Brain microvascular endothelial cell (primary cell): ENCODE results near the gene MEIOB.
"Not testable (repeated sequence)": the region's sequence is repeated elsewhere in the genome, so short reads cannot be mapped to it uniquely, and the experiment has no call there.

Experiments
- DNase-seq: peaks from one replicate; pipeline ENCODE4 v3.0.0-alpha.2; 2020
- H3K27ac ChIP-seq: fragments of 250-450 bp; sonication (Bioruptor Pico); 2 replicates; pipeline ENCODE4 v1.5.1; 2020; ENCODE audit warnings: mild to moderate bottlenecking, moderate library complexity
- H3K27me3 ChIP-seq: fragments of 250-450 bp; sonication (Bioruptor Pico); replicated peaks from 2 replicates; pipeline ENCODE4 v1.5.1; 2020; ENCODE audit warnings: mild to moderate bottlenecking
- H3K36me3 ChIP-seq: fragments of 250-450 bp; sonication (Bioruptor Pico); replicated peaks from 2 replicates; pipeline ENCODE4 v1.5.1; 2020; ENCODE audit warnings: mild to moderate bottlenecking
- H3K4me3 ChIP-seq: 2 replicates; pipeline ENCODE4 v1.5.1; 2011; ENCODE audit warnings: low read depth, mild to moderate bottlenecking, control low read depth, low read length, moderate library complexity
- in situ Hi-C: cut with HindIII; loops from 2 replicates; pipeline ENCODE4 v1.10.0; 2017; ENCODE audit warnings: low sequenced_read_pairs, low pct_ligation_motif_present
- TF ChIP-seq, protein P1 (sequence below): IDR thresholded peaks from 2 replicates; pipeline ENCODE4 v1.5.1; 2011; ENCODE audit warnings: low read depth, mild to moderate bottlenecking, moderate library complexity, low read length, control low read depth, inconsistent platforms; ENCODE audit errors: missing control alignments

The MEIOB gene

DNA sequence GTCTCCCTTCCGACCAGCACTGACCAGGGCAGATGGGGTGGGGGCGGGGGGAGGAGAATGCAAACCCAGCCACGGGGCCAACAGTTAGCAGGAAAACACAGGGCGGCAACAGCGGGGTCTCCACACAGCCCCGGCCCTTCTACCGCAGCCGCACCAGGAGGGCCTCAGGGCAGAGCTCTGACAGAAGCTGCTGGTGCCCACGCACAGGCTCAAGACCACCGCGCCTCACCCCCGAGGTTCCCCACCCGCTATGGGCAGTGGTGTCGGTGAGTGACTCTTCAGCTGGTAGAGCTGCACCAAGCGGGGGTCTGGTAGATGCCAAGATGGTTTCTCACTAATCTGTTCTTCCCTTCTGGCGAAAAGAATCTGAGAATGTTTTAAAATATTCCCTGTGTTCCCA lies 61.4 kb downstream of the MEIOB start:
- no peak for DNase-seq
- no peak overlapping the region for H3K4me3 ChIP-seq
- in situ Hi-C loops, result no loop called here
- TF ChIP-seq, protein P1, sequence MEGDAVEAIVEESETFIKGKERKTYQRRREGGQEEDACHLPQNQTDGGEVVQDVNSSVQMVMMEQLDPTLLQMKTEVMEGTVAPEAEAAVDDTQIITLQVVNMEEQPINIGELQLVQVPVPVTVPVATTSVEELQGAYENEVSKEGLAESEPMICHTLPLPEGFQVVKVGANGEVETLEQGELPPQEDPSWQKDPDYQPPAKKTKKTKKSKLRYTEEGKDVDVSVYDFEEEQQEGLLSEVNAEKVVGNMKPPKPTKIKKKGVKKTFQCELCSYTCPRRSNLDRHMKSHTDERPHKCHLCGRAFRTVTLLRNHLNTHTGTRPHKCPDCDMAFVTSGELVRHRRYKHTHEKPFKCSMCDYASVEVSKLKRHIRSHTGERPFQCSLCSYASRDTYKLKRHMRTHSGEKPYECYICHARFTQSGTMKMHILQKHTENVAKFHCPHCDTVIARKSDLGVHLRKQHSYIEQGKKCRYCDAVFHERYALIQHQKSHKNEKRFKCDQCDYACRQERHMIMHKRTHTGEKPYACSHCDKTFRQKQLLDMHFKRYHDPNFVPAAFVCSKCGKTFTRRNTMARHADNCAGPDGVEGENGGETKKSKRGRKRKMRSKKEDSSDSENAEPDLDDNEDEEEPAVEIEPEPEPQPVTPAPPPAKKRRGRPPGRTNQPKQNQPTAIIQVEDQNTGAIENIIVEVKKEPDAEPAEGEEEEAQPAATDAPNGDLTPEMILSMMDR, result no peak
- peaks cover 15% of the 10 kb centered on the region for H3K36me3 ChIP-seq
- H3K27ac ChIP-seq, result no peak overlapping the region
- no peaks in the 10 kb centered on the region for H3K27me3 ChIP-seq

DNA sequence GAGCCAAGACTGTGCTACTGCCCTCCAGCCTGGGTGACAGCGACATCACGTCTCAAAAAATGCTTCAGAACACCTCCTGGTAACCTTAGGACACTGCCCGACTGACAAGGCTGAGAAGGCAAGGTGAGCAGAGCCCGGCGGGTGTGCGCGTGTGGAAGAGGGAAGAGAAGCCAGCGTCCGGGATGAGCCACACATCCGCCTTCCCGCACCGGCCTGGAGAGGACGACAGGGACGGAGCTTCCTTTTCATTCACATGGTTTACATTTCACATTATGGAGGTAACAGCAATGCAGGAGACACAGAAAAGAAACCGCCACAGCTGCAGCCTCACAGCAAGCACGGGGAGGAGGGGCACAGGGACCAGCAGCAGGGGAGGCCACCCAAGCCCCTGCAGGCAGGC lies 61.9 kb downstream of the MEIOB start:
- no peak for DNase-seq

DNA sequence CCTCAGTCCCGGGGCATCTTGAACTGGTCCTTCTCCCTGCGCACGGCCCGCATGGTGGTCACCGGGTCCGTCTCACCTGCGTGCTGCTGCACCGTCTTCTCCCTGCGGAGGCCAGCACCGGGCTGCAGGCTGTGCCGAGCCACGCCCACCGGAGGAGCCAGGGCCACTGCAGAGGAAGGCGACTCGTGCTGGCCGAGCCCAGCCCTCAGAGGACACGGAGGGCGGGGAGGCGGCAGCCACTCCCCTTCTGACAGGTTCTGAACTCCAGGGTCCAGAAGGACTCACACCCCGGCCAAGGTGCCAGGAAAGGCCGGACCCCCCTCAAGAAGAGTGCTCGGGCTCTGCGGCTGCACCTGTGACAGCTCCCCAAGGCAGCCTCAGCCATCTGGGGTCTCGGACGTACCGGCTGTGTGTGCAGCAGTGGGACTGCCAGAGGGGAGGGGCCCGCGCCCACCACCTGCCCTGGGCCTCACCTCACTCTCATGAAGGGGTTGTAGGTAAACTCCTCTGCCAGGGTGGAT lies 62.6 kb downstream of the MEIOB start:
- Histone ChIP-seq H3K4me3 (no peak overlapping the region), H3K27ac (no peak overlapping the region), H3K36me3 (peaks cover 13% of the 10 kb centered on the region), H3K27me3 (no peaks in the 10 kb centered on the region)
- DNase-seq, result no peak
- in situ Hi-C loops, result no loop called here
- TF ChIP-seq, protein P1, result no peak

More for the DNA sequence above, 61.9 kb downstream of the MEIOB start:
- H3K27ac ChIP-seq, result no peak overlapping the region
- peaks cover 13% of the 10 kb centered on the region for H3K36me3 ChIP-seq
- TF ChIP-seq, protein P1, result no peak
- H3K27me3 ChIP-seq, result no peaks in the 10 kb centered on the region
- no peak overlapping the region for H3K4me3 ChIP-seq
- in situ Hi-C loops, result no loop called here

DNA sequence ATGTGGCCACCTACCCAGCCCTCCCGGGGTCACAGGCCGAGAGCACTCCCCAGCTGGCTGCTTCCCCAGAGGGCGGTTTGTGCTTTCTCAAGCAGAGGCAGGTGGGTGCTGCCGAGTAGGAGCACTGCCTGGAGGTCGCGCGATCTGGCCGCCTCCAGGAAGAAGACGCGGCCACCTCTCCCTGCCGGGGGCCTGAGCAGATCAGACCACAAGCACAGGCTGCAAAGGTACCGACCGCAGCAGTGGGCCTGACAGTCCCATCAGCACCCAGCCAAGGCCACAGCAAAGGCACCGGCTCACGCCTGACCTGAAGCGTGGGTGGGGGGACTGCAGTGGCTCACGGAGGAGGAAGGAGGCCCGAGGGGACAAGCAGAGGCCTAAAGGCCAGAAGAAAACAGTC lies 63.3 kb downstream of the MEIOB start:
- Histone ChIP-seq H3K27me3 (no peaks in the 10 kb centered on the region), H3K36me3 (peaks cover 13% of the 10 kb centered on the region), H3K27ac (no peak overlapping the region), H3K4me3 (no peak overlapping the region)
- DNase-seq, result no peak
- TF ChIP-seq, protein P1, result no peak
- in situ Hi-C loops, result no loop called here

DNA sequence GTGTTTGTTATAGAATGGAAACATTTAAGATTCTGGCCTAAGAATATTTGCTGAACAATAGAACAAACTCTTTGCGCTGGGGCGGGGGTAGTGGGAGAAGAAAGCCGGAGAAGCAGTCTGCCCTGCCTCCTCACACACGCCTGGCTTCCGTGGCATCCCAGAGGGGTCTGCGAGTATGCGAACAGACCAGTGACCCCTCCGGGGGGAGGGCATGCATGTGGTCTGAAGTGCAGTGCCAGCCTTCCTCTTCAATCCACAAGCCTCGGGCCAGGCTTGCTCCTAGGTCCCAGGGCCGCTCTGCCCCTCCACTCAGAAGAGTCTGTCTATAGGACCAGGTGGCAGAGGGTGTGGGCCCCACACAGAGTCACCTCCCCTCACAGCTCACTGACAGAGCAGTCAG lies 64.3 kb downstream of the MEIOB start:
- TF ChIP-seq, protein P1, result no peak
- no peak for DNase-seq
- Histone ChIP-seq H3K36me3 (peaks cover 13% of the 10 kb centered on the region), H3K4me3 (no peak overlapping the region), H3K27ac (no peak overlapping the region), H3K27me3 (no peaks in the 10 kb centered on the region)
- in situ Hi-C loops, result no loop called here

DNA sequence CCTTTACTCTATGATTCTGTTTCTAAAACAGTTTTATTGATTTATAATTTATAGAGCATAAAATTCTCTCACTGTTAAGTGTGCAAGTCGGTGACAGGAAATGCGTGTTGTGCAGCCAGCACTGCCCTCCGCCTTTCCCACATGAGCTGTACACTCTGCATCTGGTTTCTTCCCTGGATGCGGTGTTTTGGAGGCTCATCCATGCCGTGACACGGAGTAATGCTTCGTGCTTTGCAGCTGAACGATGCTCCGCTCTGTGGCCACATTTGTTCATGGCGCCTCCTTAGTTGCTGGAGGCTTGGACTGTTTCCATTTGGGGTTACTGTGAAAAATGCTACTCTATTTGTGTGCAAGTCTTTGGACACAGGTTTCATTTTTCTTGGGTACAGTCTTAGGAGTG lies 71.3 kb downstream of the MEIOB start:
- Histone ChIP-seq H3K4me3 (no peak overlapping the region), H3K36me3 (no peaks in the 10 kb centered on the region), H3K27me3 (no peaks in the 10 kb centered on the region), H3K27ac (no peak overlapping the region)
- TF ChIP-seq, protein P1, result no peak
- no peak for DNase-seq
- in situ Hi-C loops, result no loop called here

DNA sequence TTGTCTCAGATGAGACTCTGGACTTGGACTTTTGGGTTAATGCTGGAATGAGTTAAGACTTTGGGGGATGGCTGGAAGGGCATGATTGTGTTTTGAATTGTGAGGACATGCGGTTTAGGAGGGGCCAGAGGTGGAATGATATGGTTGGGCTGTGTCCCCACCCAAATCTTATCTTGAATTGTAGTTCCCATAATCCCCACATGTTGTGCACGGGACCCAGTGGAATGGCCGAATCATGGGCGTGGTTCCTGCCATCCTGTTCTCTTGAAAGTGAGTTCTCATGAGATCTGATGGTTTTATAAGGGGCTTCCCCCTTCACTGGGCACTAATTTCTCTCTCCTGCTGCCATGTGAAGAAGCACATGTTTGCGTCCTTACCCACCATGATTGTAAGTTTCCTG lies 72.7 kb downstream of the MEIOB start:
- DNase-seq, H3K27me3 ChIP-seq, in situ Hi-C loops, H3K36me3 ChIP-seq, H3K4me3 ChIP-seq, H3K27ac ChIP-seq: not testable (repeated sequence)
